NT2/D1 (cell line): Measurements from ENCODE around the gene RERE.

Experiments used
- YY1 ChIP-seq: IDR thresholded peaks from 2 replicates; pipeline ENCODE4 v1.6.1; 2011; ENCODE audit not compliant: insufficient read length, insufficient read depth
- ZNF274 ChIP-seq: IDR thresholded peaks from 2 replicates; pipeline ENCODE4 v1.6.1; 2011; ENCODE audit warnings: mild to moderate bottlenecking, low read depth, low read length

- TF ChIP-seq ZNF274 (no peak), YY1 (no peak)
These were observed 41.3 kb downstream of the RERE start for GRCh38 chr1:8776104-8776503.
